Loucy (cell line): ENCODE data around the gene EPN2.
"Not testable (repeated sequence)": the region's sequence is repeated elsewhere in the genome, so short reads cannot be mapped to it uniquely, and the experiment has no call there.

Source experiments
- H2AFZ ChIP-seq: fragments of 200-600 bp; sonication (generic); 2 replicates; pipeline ENCODE4 v1.6.0; 2016; ENCODE audit warnings: antibody characterized with exemption, mild to moderate bottlenecking, low read length, moderate library complexity
- H3F3A ChIP-seq: fragments of 200-600 bp; 2 replicates; pipeline ENCODE4 v1.6.0; 2016; ENCODE audit warnings: antibody characterized with exemption, low read depth, mild to moderate bottlenecking
- H3K27me3 ChIP-seq: fragments of 200-600 bp; sonication (generic); 2 replicates; pipeline ENCODE4 v1.6.1; 2014; ENCODE audit warnings: low read length, mild to moderate bottlenecking; ENCODE audit not compliant: insufficient read depth, poor library complexity, severe bottlenecking
- H3K36me3 ChIP-seq: fragments of 200-600 bp; sonication (generic); 2 replicates; pipeline ENCODE4 v1.6.1; 2016; ENCODE audit warnings: low read length; ENCODE audit not compliant: insufficient read depth
- H3K4me1 ChIP-seq: fragments of 200-600 bp; sonication (generic); 2 replicates; pipeline ENCODE4 v1.5.1; 2014; ENCODE audit warnings: low read length, mild to moderate bottlenecking; ENCODE audit not compliant: insufficient read depth, poor library complexity, severe bottlenecking
- H3K4me2 ChIP-seq: fragments of 200-600 bp; sonication (generic); 2 replicates; pipeline ENCODE4 v1.6.0; 2014; ENCODE audit warnings: antibody characterized with exemption, low read length, low read depth, mild to moderate bottlenecking; ENCODE audit not compliant: poor library complexity, severe bottlenecking
- H3K4me3 ChIP-seq: fragments of 200-600 bp; sonication (generic); 2 replicates; pipeline ENCODE4 v1.5.1; 2014; ENCODE audit warnings: low read length, mild to moderate bottlenecking, mixed read lengths; ENCODE audit not compliant: poor library complexity, severe bottlenecking
- H3K79me2 ChIP-seq: fragments of 200-600 bp; sonication (generic); 2 replicates; pipeline ENCODE4 v1.6.1; 2014; ENCODE audit warnings: low read length; ENCODE audit not compliant: insufficient read depth
- H3K9ac ChIP-seq: fragments of 200-600 bp; sonication (generic); 2 replicates; pipeline ENCODE4 v1.6.0; 2014; ENCODE audit warnings: mild to moderate bottlenecking, low read depth, low read length, moderate library complexity; ENCODE audit not compliant: poor library complexity, severe bottlenecking
- H3K9me2 ChIP-seq: fragments of 200-600 bp; sonication (generic); replicated peaks from 2 replicates; pipeline ENCODE4 v1.6.1; 2016; ENCODE audit warnings: low read depth, low read length, mixed read lengths
- H3K9me3 ChIP-seq: fragments of 200-600 bp; sonication (generic); 2 replicates; pipeline ENCODE4 v1.6.1; 2014; ENCODE audit warnings: mild to moderate bottlenecking, antibody characterized with exemption, low read length, low read depth; ENCODE audit not compliant: insufficient read depth
- H4K20me1 ChIP-seq: fragments of 200-600 bp; sonication (generic); 2 replicates; pipeline ENCODE4 v1.6.0; 2014; ENCODE audit warnings: antibody characterized with exemption, low read length, mild to moderate bottlenecking; ENCODE audit not compliant: insufficient read depth, poor library complexity, severe bottlenecking

EPN2 gene

GRCh38 chr17:19237139-19237388 is at the start of gene EPN2:
TSS of gene EPN2 (plus strand) at chr17:19237366. CDS start at chr17:19283120, 45,754 bp downstream.
- not testable (repeated sequence) for H2AFZ ChIP-seq, H3K27me3 ChIP-seq, H3K9ac ChIP-seq, H3F3A ChIP-seq, H3K4me2 ChIP-seq, H3K36me3 ChIP-seq, H3K79me2 ChIP-seq, H4K20me1 ChIP-seq, H3K4me1 ChIP-seq, H3K9me3 ChIP-seq, H3K9me2 ChIP-seq, H3K4me3 ChIP-seq

- H3F3A ChIP-seq, H3K4me3 ChIP-seq, H2AFZ ChIP-seq, H3K36me3 ChIP-seq, H3K4me2 ChIP-seq, H4K20me1 ChIP-seq, H3K9me3 ChIP-seq, H3K9me2 ChIP-seq, H3K27me3 ChIP-seq, H3K4me1 ChIP-seq, H3K79me2 ChIP-seq, H3K9ac ChIP-seq: not testable (repeated sequence)
Measured at GRCh38 chr17:19187883-19188869, 49.0 kb upstream of the EPN2 start.

- H3K4me3 ChIP-seq, H2AFZ ChIP-seq, H3K4me1 ChIP-seq, H4K20me1 ChIP-seq, H3F3A ChIP-seq, H3K9me3 ChIP-seq, H3K36me3 ChIP-seq, H3K4me2 ChIP-seq, H3K9ac ChIP-seq, H3K79me2 ChIP-seq, H3K27me3 ChIP-seq, H3K9me2 ChIP-seq: not testable (repeated sequence)
Measured at GRCh38 chr17:19188870-19189708, 48.1 kb upstream of the EPN2 start.

- H2AFZ ChIP-seq, H3F3A ChIP-seq, H3K9me3 ChIP-seq, H3K9me2 ChIP-seq, H3K27me3 ChIP-seq, H3K4me1 ChIP-seq, H3K9ac ChIP-seq, H4K20me1 ChIP-seq, H3K4me2 ChIP-seq, H3K36me3 ChIP-seq, H3K79me2 ChIP-seq, H3K4me3 ChIP-seq: not testable (repeated sequence)
Measured at GRCh38 chr17:19189781-19190405, 47.3 kb upstream of the EPN2 start.

- not testable (repeated sequence) for H3K9me3 ChIP-seq, H3F3A ChIP-seq, H3K36me3 ChIP-seq, H3K4me3 ChIP-seq, H3K79me2 ChIP-seq, H3K27me3 ChIP-seq, H3K4me2 ChIP-seq, H3K9me2 ChIP-seq, H2AFZ ChIP-seq, H3K9ac ChIP-seq, H3K4me1 ChIP-seq, H4K20me1 ChIP-seq
Measured at GRCh38 chr17:19196382-19197204, 40.6 kb upstream of the EPN2 start.

- H3K27me3 ChIP-seq, H3K36me3 ChIP-seq, H3K4me1 ChIP-seq, H3K9me3 ChIP-seq, H3K4me2 ChIP-seq, H3K79me2 ChIP-seq, H3K4me3 ChIP-seq, H4K20me1 ChIP-seq, H2AFZ ChIP-seq, H3K9me2 ChIP-seq, H3K9ac ChIP-seq, H3F3A ChIP-seq: not testable (repeated sequence)
Measured at GRCh38 chr17:19202448-19202847, 34.7 kb upstream of the EPN2 start.
